Vagina (tissue), 2 donors: ENCODE results near the gene MBD3L2. TPM values are rescaled to one million over a fixed set of nuclear protein-coding genes. Genes with fewer than 3 reads are reported as not detected.

Experiments used
- DNase-seq, 2 donors: peaks; one replicate each; pipeline ENCODE4 v3.0.0-alpha.2; 2017; ENCODE audit errors: extremely low spot score in 2 of 2
- H3K27ac ChIP-seq: fragments of 200-600 bp; sonication (generic); one replicate; pipeline ENCODE4 v1.5.1; 2019
- H3K27me3 ChIP-seq: fragments of 200-600 bp; sonication (generic); one replicate; pipeline ENCODE4 v1.5.1; 2019
- H3K36me3 ChIP-seq, 2 donors: fragments of 200-600 bp; sonication (generic); one replicate each; pipeline ENCODE4 v1.5.1; 2017 to 2019
- H3K4me1 ChIP-seq: fragments of 200-600 bp; sonication (generic); one replicate; pipeline ENCODE4 v1.5.1; 2019
- H3K4me3 ChIP-seq, 2 donors: fragments of 200-600 bp; sonication (generic); 1 replicate in 1 of 2; 2 replicates in 1 of 2; pipeline ENCODE4 v1.5.1; 2016 to 2019
- H3K9me3 ChIP-seq: fragments of 200-600 bp; sonication (generic); one replicate; pipeline ENCODE4 v1.5.1; 2019
- POLR2A ChIP-seq, 2 donors: fragments of 450-650 bp; IDR thresholded peaks; one replicate each; pipeline ENCODE4 v1.6.1; 2017; ENCODE audit warnings: antibody characterized with exemption in 2 of 2, mild to moderate bottlenecking in 2 of 2, moderate library complexity in 2 of 2
- POLR2AphosphoS5 ChIP-seq, 2 donors: sonication (generic); formaldehyde crosslinking; IDR thresholded peaks; one replicate each; pipeline ENCODE4 v1.9.0; 2017; ENCODE audit warnings: antibody characterized with exemption in 2 of 2, mild to moderate bottlenecking in 2 of 2, low read depth in 1 of 2; ENCODE audit not compliant: insufficient read depth in 1 of 2
- intact Hi-C: fragments of 100-400 bp; cut with DNase I; formaldehyde crosslinking; loops from one replicate; pipeline ENCODE4 v1.15.1; 2023
- total RNA-seq: library from RNA; depleted of rRNA; stranded (reverse); fragments of >200 nt; gene quantifications from one replicate; pipeline ENCODE4 v1.2.3, GENCODE V29; 2016
- TF ChIP-seq, protein P1 (sequence below), 3 experiments: fragments of 450-650 bp in 2 of 3; fragments of 200-600 bp in 1 of 3; sonication (generic) in 1 of 3; IDR thresholded peaks; one replicate each; pipeline ENCODE4 v1.5.1; 2017 to 2019; ENCODE audit warnings: antibody characterized with exemption in 3 of 3, mild to moderate bottlenecking in 2 of 3, moderate library complexity in 2 of 3

The MBD3L2 gene
- total RNA-seq, 1 donor from 2014 or later: not detected

DNA sequence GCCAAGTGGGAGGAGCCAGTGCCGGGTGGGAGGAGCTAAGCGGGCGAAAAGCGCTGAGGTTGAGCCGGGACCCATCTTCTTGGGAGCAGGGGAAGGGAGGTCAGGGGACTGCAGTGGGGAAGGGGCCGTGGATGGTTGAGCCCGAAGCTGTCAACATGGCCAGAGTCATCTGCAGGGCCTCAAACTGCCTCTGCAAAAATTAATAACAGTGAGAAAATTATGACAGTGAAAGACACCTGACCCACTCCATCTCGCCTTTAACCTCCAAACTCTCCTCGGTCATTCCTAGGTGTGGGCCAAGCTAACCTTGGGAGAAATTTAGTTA, 50.4 kb downstream of the MBD3L2 start:
- intact Hi-C loops: loop anchor here (10.0 kb wide), 1 partner anchor 585 kb away; the partner anchor contains the start of gene TRAPPC5
- Histone ChIP-seq H3K4me1 (no peaks in the 10 kb centered on the region), H3K27ac (peak overlapping the region; percentile 96), H3K36me3 (no peaks in the 10 kb centered on the region), H3K9me3 (no peaks in the 10 kb centered on the region), H3K27me3 (no peaks in the 10 kb centered on the region), H3K4me3 (peak overlapping the region; percentile 64 to 68)
- no peak for DNase-seq
- TF ChIP-seq POLR2A (IDR thresholded peaks at IDR 0.05) (no peak), POLR2AphosphoS5 (IDR thresholded peaks at IDR 0.05; ENCODE audit: insufficient read depth in 1 of 2, low read depth in 1 of 2) (no peak)
- TF ChIP-seq, protein P1, sequence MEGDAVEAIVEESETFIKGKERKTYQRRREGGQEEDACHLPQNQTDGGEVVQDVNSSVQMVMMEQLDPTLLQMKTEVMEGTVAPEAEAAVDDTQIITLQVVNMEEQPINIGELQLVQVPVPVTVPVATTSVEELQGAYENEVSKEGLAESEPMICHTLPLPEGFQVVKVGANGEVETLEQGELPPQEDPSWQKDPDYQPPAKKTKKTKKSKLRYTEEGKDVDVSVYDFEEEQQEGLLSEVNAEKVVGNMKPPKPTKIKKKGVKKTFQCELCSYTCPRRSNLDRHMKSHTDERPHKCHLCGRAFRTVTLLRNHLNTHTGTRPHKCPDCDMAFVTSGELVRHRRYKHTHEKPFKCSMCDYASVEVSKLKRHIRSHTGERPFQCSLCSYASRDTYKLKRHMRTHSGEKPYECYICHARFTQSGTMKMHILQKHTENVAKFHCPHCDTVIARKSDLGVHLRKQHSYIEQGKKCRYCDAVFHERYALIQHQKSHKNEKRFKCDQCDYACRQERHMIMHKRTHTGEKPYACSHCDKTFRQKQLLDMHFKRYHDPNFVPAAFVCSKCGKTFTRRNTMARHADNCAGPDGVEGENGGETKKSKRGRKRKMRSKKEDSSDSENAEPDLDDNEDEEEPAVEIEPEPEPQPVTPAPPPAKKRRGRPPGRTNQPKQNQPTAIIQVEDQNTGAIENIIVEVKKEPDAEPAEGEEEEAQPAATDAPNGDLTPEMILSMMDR (IDR thresholded peaks at IDR 0.05): no peak

Other genes with a start within 250 kb of the MBD3L2 start
- gene ADGRE1, start 161.7 kb upstream of the MBD3L2 start, total RNA-seq: not detected
- not detected for gene MBD3L2B, start 27.9 kb upstream of the MBD3L2 start, total RNA-seq
- not detected for gene MBD3L5, start 18.7 kb upstream of the MBD3L2 start, total RNA-seq
- not detected for gene MBD3L4, start 9.1 kb upstream of the MBD3L2 start, total RNA-seq
- gene MBD3L3, start 9.4 kb downstream of the MBD3L2 start, total RNA-seq: not detected
- gene ZNF557, start 20.4 kb downstream of the MBD3L2 start, total RNA-seq: 10.1 TPM
- gene INSR, start 245.1 kb downstream of the MBD3L2 start, total RNA-seq: 86.7 TPM